A673 (cell line): ENCODE results near the gene SLC20A1. TPM values are rescaled to one million over a fixed set of nuclear protein-coding genes. Genes with fewer than 3 reads are reported as not detected.

Source experiments
- BruUV-seq: library from RNA; stranded (reverse); fragments of 400-500 nt; replicated peaks from 2 replicates; lab custom pipeline; 2021; lab: Mats Ljungman, UMichigan
- CTCF ChIA-PET: fragments of 300-600 bp; sonication (Branson Sonifier 250); formaldehyde crosslinking; loops from one replicate; lab custom pipeline; 2022; ENCODE audit warnings: antibody characterized with exemption; lab: Charles Lee
- POLR2A ChIA-PET: fragments of 300-600 bp; sonication (Branson Sonifier 250); formaldehyde crosslinking; loops from one replicate; lab custom pipeline; 2022; ENCODE audit warnings: antibody characterized with exemption; ENCODE audit not compliant: low non-redundant PET; lab: Charles Lee
- DNase-seq: peaks from one replicate; pipeline ENCODE4 v3.0.0-alpha.2; 2015; ENCODE audit warnings: low spot score
- H3K27ac ChIP-seq: fragments of 200-600 bp; sonication (generic); 2 replicates; pipeline ENCODE4 v1.5.1; 2016; ENCODE audit warnings: mixed run types, low read depth, mild to moderate bottlenecking, mixed read lengths, antibody characterized with exemption, low read length; ENCODE audit not compliant: poor library complexity, severe bottlenecking
- H3K27me3 ChIP-seq: fragments of 200-600 bp; sonication (generic); replicated peaks from 2 replicates; pipeline ENCODE4 v1.6.1; 2017; ENCODE audit warnings: mixed run types, low read depth, mild to moderate bottlenecking, mixed read lengths, antibody characterized with exemption, low read length; ENCODE audit not compliant: insufficient read depth, poor library complexity
- H3K36me3 ChIP-seq: fragments of 200-600 bp; sonication (generic); 2 replicates; pipeline ENCODE4 v1.6.1; 2016; ENCODE audit warnings: mixed run types, mild to moderate bottlenecking, mixed read lengths, antibody characterized with exemption, low read length; ENCODE audit not compliant: insufficient read depth, poor library complexity, severe bottlenecking
- H3K4me1 ChIP-seq: fragments of 200-600 bp; sonication (generic); 2 replicates; pipeline ENCODE4 v1.6.1; 2017; ENCODE audit warnings: mixed run types, mild to moderate bottlenecking, mixed read lengths, antibody characterized with exemption, low read length; ENCODE audit not compliant: insufficient read depth, poor library complexity, severe bottlenecking
- H3K4me3 ChIP-seq: fragments of 200-600 bp; sonication (generic); 2 replicates; pipeline ENCODE4 v1.5.1; 2016; ENCODE audit warnings: low read depth, mixed run types, mild to moderate bottlenecking, mixed read lengths, low read length; ENCODE audit not compliant: poor library complexity, severe bottlenecking
- H3K9me3 ChIP-seq: fragments of 200-600 bp; sonication (generic); 2 replicates; pipeline ENCODE4 v1.6.1; 2016; ENCODE audit warnings: mixed run types, low read depth, mild to moderate bottlenecking, mixed read lengths, antibody characterized with exemption, low read length; ENCODE audit not compliant: poor library complexity, severe bottlenecking
- CTCF ChIP-seq: fragments of 300-800, 200-600 bp; sonication (generic); conservative IDR thresholded peaks from 2 replicates; pipeline ENCODE4 v1.5.1; 2017; ENCODE audit warnings: low read depth, mild to moderate bottlenecking, antibody characterized with exemption, low read length, moderate library complexity, mixed read lengths
- EZH2 ChIP-seq: fragments of 200-600 bp; sonication (generic); IDR thresholded peaks from 2 replicates; pipeline ENCODE4 v1.6.1; 2017; ENCODE audit warnings: borderline replicate concordance, low read depth, mild to moderate bottlenecking, mixed read lengths, antibody characterized with exemption, low read length; ENCODE audit not compliant: poor library complexity, severe bottlenecking
- intact Hi-C: fragments of 100-400 bp; cut with micrococcal nuclease; formaldehyde crosslinking; loops from one replicate; pipeline ENCODE4 v1.10.0; 2022; ENCODE audit not compliant: unreplicated experiment
- total RNA-seq: library from RNA; stranded (reverse); gene quantifications from 2 replicates; pipeline ENCODE4 v1.2.3, GENCODE V29; 2021

SLC20A1 gene
- total RNA-seq, 1 experiment from 2014 or later = 148 TPM

GRCh38 chr2:112604952-112605351, 40.8 kb upstream of the SLC20A1 start:
- Histone ChIP-seq H3K36me3 (no peaks in the 10 kb centered on the region), H3K4me3 (no peak overlapping the region), H3K27me3 (no peaks in the 10 kb centered on the region), H3K9me3 (no peaks in the 10 kb centered on the region), H3K4me1 (peaks cover 6% of the 10 kb centered on the region), H3K27ac (no peak overlapping the region)
- no peak for DNase-seq
- CTCF ChIA-PET = no interaction called here
- TF ChIP-seq EZH2 (no peak), CTCF (no peak)
- intact Hi-C loops = no loop called here
- POLR2A ChIA-PET = no interaction called here
- BruUV-seq = no TSS peak

GRCh38 chr2:112605926-112606325, 39.8 kb upstream of the SLC20A1 start:
- TF ChIP-seq CTCF (no peak), EZH2 (no peak)
- DNase-seq = no peak
- no TSS peak for BruUV-seq
- no peaks in the 10 kb centered on the region for H3K4me1 ChIP-seq
- no peaks in the 10 kb centered on the region for H3K36me3 ChIP-seq
- no peak overlapping the region for H3K4me3 ChIP-seq
- CTCF ChIA-PET = no interaction called here
- no peaks in the 10 kb centered on the region for H3K27me3 ChIP-seq
- H3K9me3 ChIP-seq = no peaks in the 10 kb centered on the region
- intact Hi-C loops = no loop called here
- no peak overlapping the region for H3K27ac ChIP-seq
- POLR2A ChIA-PET = no interaction called here

GRCh38 chr2:112606547-112606946, 39.2 kb upstream of the SLC20A1 start:
- BruUV-seq = no TSS peak
- no peaks in the 10 kb centered on the region for H3K36me3 ChIP-seq
- no peak overlapping the region for H3K4me3 ChIP-seq
- CTCF ChIA-PET = no interaction called here
- H3K27me3 ChIP-seq = no peaks in the 10 kb centered on the region
- H3K9me3 ChIP-seq = no peaks in the 10 kb centered on the region
- intact Hi-C loops = no loop called here
- no peak overlapping the region for H3K27ac ChIP-seq
- POLR2A ChIA-PET = no interaction called here
- no peak for TF ChIP-seq CTCF
- no peak for TF ChIP-seq EZH2
- no peak for DNase-seq
- no peaks in the 10 kb centered on the region for H3K4me1 ChIP-seq
